ENCODE measurements around the gene NUFIP1. TPM values are rescaled to one million over a fixed set of nuclear protein-coding genes. Genes with fewer than 3 reads are reported as not detected.
"Not testable (repeated sequence)": the region's sequence is repeated elsewhere in the genome, so short reads cannot be mapped to it uniquely, and the experiment has no call there.

Gene NUFIP1
- total RNA-seq, 1 donor: 2.9 TPM

DNA sequence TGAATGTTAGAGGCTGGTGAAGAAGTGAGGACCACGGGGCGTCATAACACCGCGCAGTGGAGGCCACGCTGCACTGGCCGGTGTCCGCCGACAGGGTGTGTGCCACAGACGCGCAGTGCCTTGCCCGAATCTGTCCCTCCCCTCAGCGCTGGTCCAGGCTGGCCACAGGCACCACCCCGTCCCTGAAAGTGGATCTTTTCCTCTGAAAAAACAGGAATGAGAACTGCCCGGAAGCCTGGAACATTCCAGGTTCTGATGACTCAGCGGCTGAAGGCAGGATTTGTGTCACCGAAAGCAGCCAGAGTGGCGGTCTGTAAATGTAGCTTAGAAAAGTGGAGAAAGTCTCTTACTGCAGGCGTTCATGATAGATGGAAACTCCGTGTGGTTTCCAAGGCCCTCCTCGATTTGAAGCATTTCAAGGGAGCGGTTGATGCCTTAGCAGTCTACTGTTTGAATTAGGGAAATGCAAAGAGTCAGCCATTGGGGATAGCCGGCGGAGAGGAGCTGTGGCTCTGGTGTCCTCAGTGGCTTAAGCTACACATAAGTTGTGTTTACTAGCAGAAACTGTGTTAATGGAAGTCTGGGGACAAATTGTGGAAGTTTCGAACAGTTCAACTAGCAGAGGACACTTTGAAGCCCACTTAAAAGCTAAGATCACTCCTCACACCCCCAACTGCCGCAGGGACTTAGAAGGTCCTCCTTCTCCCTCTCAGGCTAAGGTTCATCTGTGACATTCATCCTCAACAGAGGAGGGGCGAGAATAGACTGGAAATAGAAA lies 70.8 kb downstream of the NUFIP1 start:
- Histone ChIP-seq H3K4me3 (ENCODE audit: low read length) (peak overlapping the region; percentile 44), H3K27me3 (ENCODE audit: insufficient read depth, low read length) (no peaks in the 10 kb centered on the region), H3K4me1 (ENCODE audit: insufficient read depth, low read length) (peaks cover 12% of the 10 kb centered on the region), H3K9me3 (ENCODE audit: low read depth, low read length) (no peaks in the 10 kb centered on the region)

DNA sequence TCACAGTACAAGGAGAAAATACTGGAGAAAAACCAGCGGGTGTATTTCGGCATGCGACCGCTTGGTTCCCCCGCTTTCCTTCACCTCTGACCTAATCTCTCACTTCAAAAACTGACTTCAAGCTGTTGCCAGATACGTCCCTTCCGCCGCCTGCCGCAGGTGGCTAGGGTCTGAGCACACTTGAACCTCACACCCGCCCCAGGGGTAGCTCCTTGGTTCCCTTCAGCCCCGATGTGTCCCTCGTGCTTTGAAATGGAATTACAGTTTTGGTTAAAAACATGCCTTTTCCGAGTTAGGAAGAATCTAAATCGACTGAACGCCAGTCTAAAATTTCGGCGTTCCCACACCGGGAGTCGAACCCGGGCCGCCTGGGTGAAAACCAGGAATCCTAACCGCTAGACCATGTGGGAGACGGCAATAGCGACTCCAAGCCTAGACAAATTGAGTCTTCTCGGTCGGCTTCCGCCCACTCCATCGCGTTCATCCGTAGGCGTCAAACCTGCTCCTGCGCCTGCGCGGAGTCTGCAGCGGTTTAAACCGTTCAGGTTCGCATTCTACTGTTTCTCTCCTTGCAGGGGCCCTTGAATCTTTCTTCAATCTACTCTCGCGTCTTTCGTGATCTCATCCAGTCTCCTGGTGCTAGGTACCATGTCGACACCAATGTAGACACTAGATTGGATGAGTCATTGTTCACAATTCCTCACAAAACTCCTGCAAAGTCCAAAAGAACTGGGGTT lies 71.5 kb downstream of the NUFIP1 start:
- Histone ChIP-seq H3K4me1 (ENCODE audit: insufficient read depth, low read length) (peaks cover 12% of the 10 kb centered on the region), H3K4me3 (ENCODE audit: low read length) (peak overlapping the region; percentile 44), H3K9me3 (ENCODE audit: low read depth, low read length) (no peaks in the 10 kb centered on the region), H3K27me3 (ENCODE audit: insufficient read depth, low read length) (no peaks in the 10 kb centered on the region)

DNA sequence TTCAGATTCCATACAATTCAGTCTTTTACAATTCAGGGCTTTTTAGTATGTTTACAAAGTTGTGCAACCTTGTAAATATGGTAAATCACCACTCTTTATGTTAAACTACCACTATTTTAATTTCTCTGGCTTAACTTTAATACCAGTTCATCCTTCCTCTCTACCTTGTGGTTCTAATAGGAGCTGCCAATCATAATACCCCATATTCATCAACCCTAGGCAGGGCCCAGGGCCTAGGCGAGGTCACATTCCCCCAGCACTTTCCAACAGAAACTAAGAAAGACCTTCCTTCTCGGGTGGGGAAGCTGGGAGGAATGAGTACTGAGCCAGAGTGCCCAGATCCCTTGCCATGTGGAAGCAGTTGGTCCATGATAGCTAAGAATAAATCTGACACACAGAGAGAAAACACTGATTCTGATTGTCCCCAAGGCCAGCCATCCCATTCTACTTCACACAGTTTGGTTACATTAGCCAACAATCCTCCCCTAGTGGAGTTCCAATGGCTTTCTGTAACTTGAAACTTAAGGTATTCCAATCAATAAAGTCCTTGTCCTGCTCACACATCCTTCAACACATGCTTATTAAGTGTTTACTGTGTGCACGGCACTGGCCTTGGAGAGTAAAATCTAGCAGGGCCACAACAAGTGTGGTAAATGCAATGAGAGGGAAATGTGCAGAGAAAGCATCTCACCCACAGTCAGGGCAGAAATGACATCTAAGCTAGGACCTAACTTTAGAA lies 76.8 kb downstream of the NUFIP1 start:
- Histone ChIP-seq H3K9me3 (ENCODE audit: low read depth, low read length) (peaks cover 8% of the 10 kb centered on the region), H3K4me1 (ENCODE audit: insufficient read depth, low read length) (peaks cover 3% of the 10 kb centered on the region), H3K4me3 (ENCODE audit: low read length) (no peak overlapping the region), H3K27me3 (ENCODE audit: insufficient read depth, low read length) (no peaks in the 10 kb centered on the region)

DNA sequence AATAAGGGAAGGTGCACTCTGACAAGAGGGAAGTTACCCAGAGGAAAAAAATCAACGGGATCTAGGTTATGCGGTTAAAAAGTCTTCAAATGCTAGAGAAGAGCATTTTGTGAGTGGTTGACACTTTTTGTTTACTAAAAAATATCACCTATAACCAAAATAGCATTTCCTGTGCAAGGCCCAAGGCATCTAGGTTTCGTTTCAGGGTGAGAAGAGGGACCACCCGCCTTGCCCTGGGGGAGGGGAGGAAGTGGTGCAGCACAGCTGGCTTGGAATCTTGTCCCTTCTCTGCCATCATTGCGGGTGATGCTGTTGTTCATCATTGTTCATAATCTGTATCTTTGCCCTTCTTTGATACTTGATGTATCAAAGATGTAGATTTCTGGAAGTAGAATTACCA lies 80.6 kb downstream of the NUFIP1 start:
- H3K4me3 ChIP-seq (ENCODE audit: low read length): no peak overlapping the region
- H3K27me3 ChIP-seq (ENCODE audit: insufficient read depth, low read length): no peaks in the 10 kb centered on the region
- no peaks in the 10 kb centered on the region for H3K4me1 ChIP-seq (ENCODE audit: insufficient read depth, low read length)
- peaks cover 8% of the 10 kb centered on the region for H3K9me3 ChIP-seq (ENCODE audit: low read depth, low read length)

DNA sequence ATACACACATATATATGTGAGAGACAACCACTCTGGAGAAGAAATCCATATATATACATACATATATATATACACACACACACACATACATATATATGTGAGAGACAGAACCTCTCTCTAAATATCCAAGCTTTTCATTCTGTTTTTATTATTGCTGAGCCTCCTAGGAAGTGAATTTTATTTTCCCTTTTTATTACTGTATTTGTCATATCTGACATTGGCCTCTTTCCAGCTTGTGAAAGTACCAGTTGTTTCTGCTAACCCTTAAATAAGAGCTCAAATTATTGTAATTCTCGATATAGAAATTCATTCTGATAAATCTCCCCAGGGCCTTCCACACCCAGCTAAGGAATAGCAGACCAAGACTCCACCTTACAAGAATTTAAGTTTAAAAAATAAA lies 81.0 kb downstream of the NUFIP1 start:
- H3K4me3 ChIP-seq (ENCODE audit: low read length): no peak overlapping the region
- H3K4me1 ChIP-seq (ENCODE audit: insufficient read depth, low read length): no peaks in the 10 kb centered on the region
- no peaks in the 10 kb centered on the region for H3K27me3 ChIP-seq (ENCODE audit: insufficient read depth, low read length)
- H3K9me3 ChIP-seq (ENCODE audit: low read depth, low read length): peaks cover 8% of the 10 kb centered on the region

DNA sequence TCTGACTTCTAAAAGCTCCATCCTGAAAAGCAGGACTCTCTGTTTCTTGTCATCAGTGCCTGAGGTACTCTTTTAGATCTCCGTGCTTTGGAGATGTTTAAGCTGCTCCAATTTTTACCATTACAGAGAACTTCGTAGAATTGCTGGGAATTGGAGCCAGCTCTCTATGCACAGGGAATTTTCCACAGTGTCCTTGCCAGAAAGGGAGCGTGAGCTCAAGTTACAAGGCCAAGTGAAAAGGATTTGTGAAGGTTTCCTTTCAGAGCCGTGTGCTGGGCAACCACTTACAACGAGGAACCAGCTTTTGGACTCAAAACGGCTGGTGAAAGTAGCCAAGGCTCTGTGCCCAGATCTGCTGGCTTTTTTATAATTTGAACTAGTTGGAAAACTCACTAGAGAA lies 82.6 kb downstream of the NUFIP1 start:
- Histone ChIP-seq H3K4me1 (ENCODE audit: insufficient read depth, low read length) (no peaks in the 10 kb centered on the region), H3K9me3 (ENCODE audit: low read depth, low read length) (peaks cover 6% of the 10 kb centered on the region), H3K4me3 (ENCODE audit: low read length) (no peak overlapping the region), H3K27me3 (ENCODE audit: insufficient read depth, low read length) (no peaks in the 10 kb centered on the region)

DNA sequence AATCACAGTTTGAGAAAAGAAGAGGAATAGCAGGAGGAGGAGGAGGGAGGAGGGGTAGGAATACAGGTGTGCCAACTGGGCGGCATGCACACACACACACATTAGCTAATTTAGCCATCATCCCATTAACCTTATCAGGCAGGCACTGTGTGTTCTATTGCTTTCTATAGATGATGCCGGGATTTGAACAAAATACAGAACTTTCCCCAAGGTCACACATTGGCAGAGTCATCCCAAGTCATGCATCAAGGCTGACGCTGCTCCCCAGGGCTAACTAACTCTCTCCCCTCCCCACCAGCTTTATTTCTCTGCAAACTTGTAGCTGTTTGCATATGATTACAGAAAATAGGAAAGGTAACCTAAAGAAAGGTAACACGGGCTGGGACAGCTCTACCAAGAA lies 83.0 kb downstream of the NUFIP1 start:
- H3K27me3 ChIP-seq (ENCODE audit: insufficient read depth, low read length): no peaks in the 10 kb centered on the region
- no peak overlapping the region for H3K4me3 ChIP-seq (ENCODE audit: low read length)
- peaks cover 1% of the 10 kb centered on the region for H3K9me3 ChIP-seq (ENCODE audit: low read depth, low read length)
- no peaks in the 10 kb centered on the region for H3K4me1 ChIP-seq (ENCODE audit: insufficient read depth, low read length)

DNA sequence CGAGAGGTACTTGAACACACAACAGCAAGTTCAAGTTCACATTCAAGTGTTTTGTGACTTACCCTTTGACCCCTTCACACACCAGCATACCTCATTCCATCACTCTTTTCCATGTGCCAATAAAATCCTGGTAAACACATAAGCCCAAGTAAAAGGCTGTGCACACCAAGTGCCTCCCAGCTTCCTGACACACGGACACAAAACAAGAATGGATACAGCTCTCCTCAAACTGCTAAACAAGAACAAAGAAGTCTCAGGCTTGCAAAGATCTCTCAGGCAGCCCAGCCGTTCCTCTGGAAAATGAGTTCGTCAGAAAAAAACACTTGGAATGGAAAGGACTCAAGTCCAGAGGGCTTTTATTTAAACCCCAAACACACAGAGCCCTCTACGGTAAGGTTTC lies 83.7 kb downstream of the NUFIP1 start:
- no peaks in the 10 kb centered on the region for H3K9me3 ChIP-seq (ENCODE audit: low read depth, low read length)
- H3K4me1 ChIP-seq (ENCODE audit: insufficient read depth, low read length): no peaks in the 10 kb centered on the region
- H3K27me3 ChIP-seq (ENCODE audit: insufficient read depth, low read length): no peaks in the 10 kb centered on the region
- no peak overlapping the region for H3K4me3 ChIP-seq (ENCODE audit: low read length)

DNA sequence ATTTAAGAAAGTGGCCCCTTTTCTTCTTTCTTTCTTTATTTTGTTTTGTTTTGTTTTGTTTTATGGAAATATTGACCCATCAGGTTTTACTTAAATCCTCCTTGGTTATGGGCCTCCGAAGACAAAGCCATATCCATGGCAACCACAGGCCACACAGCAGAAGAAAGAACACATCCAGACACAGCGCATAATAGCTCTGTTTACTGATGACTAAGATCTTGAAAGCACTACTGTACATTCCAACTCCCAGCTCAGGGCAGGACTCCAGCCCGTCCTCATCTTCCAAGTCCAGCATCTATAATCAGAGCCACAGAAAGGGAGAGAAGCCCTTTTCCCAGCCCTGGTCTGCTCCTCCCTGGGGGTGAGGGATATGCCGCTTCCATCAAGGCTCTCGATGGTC lies 84.3 kb downstream of the NUFIP1 start:
- Histone ChIP-seq H3K9me3 (ENCODE audit: low read depth, low read length) (no peaks in the 10 kb centered on the region), H3K27me3 (ENCODE audit: insufficient read depth, low read length) (no peaks in the 10 kb centered on the region), H3K4me1 (ENCODE audit: insufficient read depth, low read length) (no peaks in the 10 kb centered on the region), H3K4me3 (ENCODE audit: low read length) (no peak overlapping the region)

DNA sequence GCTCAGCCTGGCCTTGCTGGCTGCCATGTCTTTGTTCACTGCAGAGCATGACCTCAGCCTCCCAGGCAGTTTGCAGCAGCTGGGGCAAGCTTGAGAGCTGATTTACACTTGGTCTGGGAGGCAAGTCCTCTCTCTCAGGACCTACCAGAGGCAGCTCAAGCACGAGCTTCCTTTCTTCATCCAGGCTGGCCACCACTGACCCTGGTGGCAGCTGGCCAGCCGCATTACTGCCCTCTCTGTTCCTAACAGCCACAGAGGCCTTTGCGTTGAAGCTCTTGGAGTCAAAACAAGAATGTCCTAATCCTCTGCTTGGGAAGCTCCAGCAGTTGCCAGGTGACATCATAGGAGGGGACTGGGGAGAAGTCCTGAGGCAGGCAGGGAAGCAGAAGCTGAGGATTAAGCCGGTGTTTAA lies 85.7 kb downstream of the NUFIP1 start:
- Histone ChIP-seq H3K4me3 (ENCODE audit: low read length) (no peak overlapping the region), H3K4me1 (ENCODE audit: insufficient read depth, low read length) (no peaks in the 10 kb centered on the region), H3K27me3 (ENCODE audit: insufficient read depth, low read length) (no peaks in the 10 kb centered on the region), H3K9me3 (ENCODE audit: low read depth, low read length) (no peaks in the 10 kb centered on the region)

DNA sequence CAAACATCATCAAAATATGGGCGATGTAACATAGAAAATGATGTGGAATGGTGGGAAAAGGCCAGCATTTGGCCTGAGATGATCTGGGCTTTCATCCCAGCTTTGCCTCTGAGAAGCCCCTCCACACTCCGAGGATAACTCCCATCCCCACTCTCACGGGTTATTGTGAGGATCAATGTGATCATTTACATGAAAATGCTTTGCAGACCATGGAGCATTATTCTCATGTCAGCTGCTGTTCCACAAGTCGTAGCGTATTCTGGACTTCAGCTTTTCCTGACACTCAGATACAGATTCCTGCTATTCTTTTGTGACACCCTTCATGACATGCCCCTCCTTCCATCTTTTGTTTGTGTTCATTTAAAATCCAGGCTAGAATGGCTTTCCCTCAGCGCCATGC lies 86.5 kb downstream of the NUFIP1 start:
- Histone ChIP-seq H3K27me3 (ENCODE audit: insufficient read depth, low read length) (no peaks in the 10 kb centered on the region), H3K4me3 (ENCODE audit: low read length) (no peak overlapping the region), H3K9me3 (ENCODE audit: low read depth, low read length) (no peaks in the 10 kb centered on the region), H3K4me1 (ENCODE audit: insufficient read depth, low read length) (no peaks in the 10 kb centered on the region)

DNA sequence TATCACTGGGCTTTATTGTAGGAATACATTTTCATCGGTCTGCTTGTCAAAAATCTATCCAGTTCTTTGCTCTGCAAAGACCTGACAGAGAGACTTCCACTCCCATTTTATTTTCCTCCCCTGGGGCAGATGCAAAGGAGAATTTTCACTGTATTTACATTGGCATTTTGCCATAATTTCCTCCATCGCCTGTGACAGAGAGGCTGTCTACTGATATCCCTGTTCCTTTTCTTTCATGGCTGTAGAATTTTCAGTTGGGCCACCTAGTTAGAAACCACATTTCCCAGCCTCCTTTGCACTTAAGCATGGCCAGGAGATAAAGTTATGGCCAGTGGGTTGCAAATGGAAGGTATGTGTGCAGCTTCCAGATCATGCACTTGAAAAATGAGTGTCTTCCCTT lies 89.3 kb downstream of the NUFIP1 start:
- H3K9me3 ChIP-seq (ENCODE audit: low read depth, low read length): no peaks in the 10 kb centered on the region
- H3K4me3 ChIP-seq (ENCODE audit: low read length): no peak overlapping the region
- H3K27me3 ChIP-seq (ENCODE audit: insufficient read depth, low read length): no peaks in the 10 kb centered on the region
- H3K4me1 ChIP-seq (ENCODE audit: insufficient read depth, low read length): no peaks in the 10 kb centered on the region

DNA sequence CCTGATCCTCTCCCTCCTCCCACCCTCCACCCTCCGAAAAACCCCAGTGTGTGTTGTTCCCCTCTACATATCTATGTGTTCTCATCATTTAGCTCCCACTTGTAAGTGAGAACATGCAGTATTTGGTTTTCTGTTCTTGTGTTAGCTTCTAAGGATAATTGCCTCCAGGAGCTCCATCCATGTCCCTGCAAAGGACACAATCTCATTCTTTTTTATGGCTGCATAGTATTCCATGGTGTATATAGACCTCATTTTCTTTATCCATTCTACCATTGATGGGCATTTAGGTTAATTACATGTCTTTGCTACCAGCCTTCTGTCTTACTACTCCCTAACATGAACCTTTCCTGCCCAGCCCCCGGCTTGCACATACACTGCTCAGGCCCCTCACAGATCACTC lies 91.0 kb downstream of the NUFIP1 start:
- not testable (repeated sequence) for H3K9me3 ChIP-seq (ENCODE audit: low read depth, low read length); H3K4me3 ChIP-seq (ENCODE audit: low read length); H3K27me3 ChIP-seq (ENCODE audit: insufficient read depth, low read length); H3K4me1 ChIP-seq (ENCODE audit: insufficient read depth, low read length)

DNA sequence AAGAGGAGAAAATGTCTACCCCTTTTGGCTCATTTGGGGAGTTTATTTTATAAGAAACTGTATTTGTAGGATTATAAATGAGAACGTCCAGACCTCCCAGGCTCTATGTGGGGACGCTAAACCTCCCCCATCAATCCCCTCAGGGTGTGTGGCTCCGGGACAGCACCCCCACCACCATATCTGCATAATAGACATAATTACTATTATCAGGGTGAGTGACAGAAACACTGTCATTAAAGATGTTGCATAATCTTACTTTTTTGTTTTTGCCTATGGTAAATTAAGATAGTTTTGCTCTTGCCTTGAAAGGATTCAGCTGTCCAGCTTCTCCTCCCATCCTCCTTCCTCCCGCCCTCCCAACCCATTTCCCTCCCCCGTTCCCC lies 93.3 kb downstream of the NUFIP1 start:
- Histone ChIP-seq H3K4me3 (ENCODE audit: low read length) (no peak overlapping the region), H3K9me3 (ENCODE audit: low read depth, low read length) (no peaks in the 10 kb centered on the region), H3K27me3 (ENCODE audit: insufficient read depth, low read length) (no peaks in the 10 kb centered on the region), H3K4me1 (ENCODE audit: insufficient read depth, low read length) (no peaks in the 10 kb centered on the region)

DNA sequence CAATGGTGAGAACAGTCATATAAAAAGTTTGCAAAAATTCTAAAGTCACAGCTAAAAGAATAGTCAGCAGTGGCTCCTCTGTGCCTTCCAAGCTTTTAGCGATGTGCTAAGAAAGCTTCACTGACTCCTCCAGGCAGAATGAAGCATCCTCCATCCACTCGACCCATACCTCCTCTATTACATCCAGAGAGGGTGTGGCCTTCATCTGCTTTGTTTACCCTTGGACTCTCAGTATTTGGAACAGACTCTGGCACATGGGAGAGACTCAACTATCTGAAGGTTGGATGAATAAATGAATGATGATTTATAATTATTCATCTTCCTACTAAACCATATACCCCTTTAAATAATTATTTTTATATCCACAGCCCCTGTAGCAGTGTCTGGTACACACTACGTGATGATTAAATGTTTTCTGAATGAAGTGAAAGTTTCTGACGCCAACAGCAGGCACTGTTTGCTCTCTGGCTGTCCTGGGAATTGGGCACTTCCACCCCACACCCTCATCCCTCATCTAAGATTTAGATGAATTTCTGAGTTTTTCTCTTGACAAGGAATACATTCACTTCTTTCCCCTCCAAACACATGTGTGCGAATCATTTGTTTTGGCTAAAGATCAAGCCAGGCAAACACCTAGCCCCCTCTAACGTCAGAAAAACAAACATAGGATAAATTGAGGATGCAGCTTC lies 93.9 kb downstream of the NUFIP1 start:
- no peaks in the 10 kb centered on the region for H3K4me1 ChIP-seq (ENCODE audit: insufficient read depth, low read length)
- H3K4me3 ChIP-seq (ENCODE audit: low read length): no peak overlapping the region

More for the DNA sequence above, 93.9 kb downstream of the NUFIP1 start:
- Histone ChIP-seq H3K27me3 (ENCODE audit: insufficient read depth, low read length) (no peaks in the 10 kb centered on the region), H3K9me3 (ENCODE audit: low read depth, low read length) (no peaks in the 10 kb centered on the region)
